Gastrocnemius medialis (tissue), 4 donors: Measurements from ENCODE around the gene RRM2. TPM values are rescaled to one million over a fixed set of nuclear protein-coding genes. Genes with fewer than 3 reads are reported as not detected.

Experiments used
- ATAC-seq, 2 donors: fragments of 150-250 bp; one replicate each; pipeline ENCODE4 v1.9.1; 2016
- DNase-seq, 2 donors: peaks; one replicate each; pipeline ENCODE4 v3.0.0-alpha.2; 2019
- H3K27ac ChIP-seq, 4 donors: fragments of 200-600 bp; sonication (generic); 1 replicate in 1 of 4; 2 replicates in 3 of 4; pipeline ENCODE4 v1.5.1; 2016 to 2018; ENCODE audit warnings: mild to moderate bottlenecking in 2 of 4, moderate library complexity in 1 of 4
- H3K27me3 ChIP-seq, 3 donors: fragments of 200-600 bp; sonication (generic) in 2 of 3; 1 replicate in 1 of 3; 2 replicates in 2 of 3; pipeline versions ENCODE4 v1.5.1 to v1.6.0; 2016 to 2019; ENCODE audit warnings: mild to moderate bottlenecking in 1 of 3, moderate library complexity in 1 of 3
- H3K36me3 ChIP-seq, 2 donors: fragments of 200-600 bp; sonication (generic) in 1 of 2; one replicate each; pipeline ENCODE4 v1.5.1; 2017 to 2018
- H3K4me1 ChIP-seq, 2 donors: fragments of 200-600 bp; sonication (generic) in 1 of 2; one replicate each; pipeline ENCODE4 v1.5.1; 2016 to 2017; ENCODE audit warnings: mild to moderate bottlenecking in 2 of 2
- H3K4me3 ChIP-seq, 4 donors: fragments of 200-600 bp; sonication (generic) in 3 of 4; 1 replicate in 1 of 4; 2 replicates in 3 of 4; pipeline ENCODE4 v1.5.1; 2016 to 2019; ENCODE audit warnings: mild to moderate bottlenecking in 2 of 4
- H3K9me3 ChIP-seq, 3 donors: fragments of 200-600 bp; sonication (generic) in 2 of 3; 1 replicate in 1 of 3; 2 replicates in 2 of 3; pipeline ENCODE4 v1.5.1; 2016 to 2019
- CTCF ChIP-seq, 5 experiments: fragments of 450-650 bp in 3 of 5; fragments of 200-600 bp in 2 of 5; sonication (generic) in 2 of 5; IDR thresholded peaks in 4 of 5; conservative IDR thresholded peaks in 1 of 5; 1 replicate in 4 of 5; 2 replicates in 1 of 5; pipeline ENCODE4 v1.5.1; 2016 to 2019; ENCODE audit warnings: antibody characterized with exemption in 5 of 5, mild to moderate bottlenecking in 3 of 5, moderate library complexity in 3 of 5
- POLR2A ChIP-seq, 2 donors: fragments of 450-650 bp; IDR thresholded peaks; one replicate each; pipeline ENCODE4 v1.6.1; 2017; ENCODE audit warnings: antibody characterized with exemption in 2 of 2, mild to moderate bottlenecking in 2 of 2, moderate library complexity in 2 of 2
- in situ Hi-C, 4 donors: fragments of 200-750 bp; cut with MboI; loops; one replicate each; pipeline versions ENCODE4 v1.15.0 to v1.8.0; 2017; ENCODE audit warnings: low sequenced_read_pairs in 4 of 4
- intact Hi-C: fragments of 100-400 bp; cut with DNase I; formaldehyde crosslinking; loops from one replicate; pipeline ENCODE4 v1.15.1; 2023; ENCODE audit warnings: low total_unique reads
- total RNA-seq, 4 donors: library from RNA; depleted of rRNA; stranded (reverse); fragments of >200 nt; gene quantifications; one replicate each; pipeline versions ENCODE4 v1.1.0 to v1.2.3, GENCODE V29; 2016

The RRM2 gene
- total RNA-seq, 4 donors from 2014 or later, result 2.0 TPM; not detected in 3

DNA sequence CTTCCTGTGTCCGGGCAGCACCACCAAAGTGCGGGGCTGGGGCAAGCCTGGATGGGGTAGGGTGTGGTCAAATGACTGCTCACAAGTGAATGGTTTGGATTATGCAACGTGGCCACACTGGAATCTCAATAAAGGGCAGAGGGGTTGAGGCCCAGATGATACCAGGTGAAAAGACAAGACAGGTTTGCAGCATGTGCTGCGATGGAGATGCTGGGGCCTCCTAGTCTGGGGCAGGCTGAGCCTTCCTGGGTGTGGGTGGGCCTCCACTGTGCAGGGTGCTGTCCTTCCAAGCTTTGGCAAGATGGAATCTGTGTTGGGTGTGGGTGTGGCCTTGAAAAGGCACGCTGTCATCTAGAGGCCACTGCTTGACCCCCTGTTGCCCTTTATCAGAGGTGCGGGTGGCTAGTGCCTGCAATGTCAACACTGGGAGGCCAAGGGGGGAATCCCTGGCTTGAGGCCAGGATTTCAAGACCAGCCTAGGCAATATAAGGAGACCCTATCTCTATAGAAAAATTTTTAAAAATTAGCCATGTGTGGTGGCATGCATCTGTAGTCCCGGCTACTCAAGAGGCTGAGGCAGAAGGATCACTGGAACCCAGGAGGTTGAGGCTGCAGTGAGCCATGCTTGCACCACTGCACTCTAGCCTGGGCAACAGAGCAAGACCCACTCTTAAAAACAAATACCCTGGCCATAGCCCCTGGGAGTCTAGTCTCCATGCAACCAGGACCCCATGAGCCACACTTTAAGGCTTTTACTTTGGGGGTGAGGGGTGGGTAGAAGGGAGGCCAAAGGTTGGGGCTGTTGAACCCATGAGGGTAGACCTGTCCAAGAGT, 13.8 kb downstream of the RRM2 start:
- H3K27ac ChIP-seq, result no peak overlapping the region
- H3K4me3 ChIP-seq, result no peak overlapping the region
- DNase-seq (no peak), ATAC-seq (no peak)
- in situ Hi-C loops (loop anchor here in 3 of 4 donors (10.0 to 25.0 kb wide), 2 partner anchors 278 to 526 kb away; no protein-coding TSS in a partner anchor), intact Hi-C loops (no loop called here)
- TF ChIP-seq CTCF (IDR thresholded peaks at IDR 0.05 in 4 of 5, conservative IDR thresholded peaks at IDR 0.05 in 1 of 5) (no peak), POLR2A (IDR thresholded peaks at IDR 0.05) (no peak)
- no peaks in the 10 kb centered on the region for H3K9me3 ChIP-seq
- no peaks in the 10 kb centered on the region for H3K36me3 ChIP-seq
- no peaks in the 10 kb centered on the region for H3K4me1 ChIP-seq
- no peaks in the 10 kb centered on the region for H3K27me3 ChIP-seq

- no peak for ATAC-seq
- intact Hi-C loops (no loop called here), in situ Hi-C loops (loop anchor here in 3 of 4 donors (10.0 to 25.0 kb wide), 2 partner anchors 278 to 525 kb away; no protein-coding TSS in a partner anchor)
- H3K9me3 ChIP-seq, result no peaks in the 10 kb centered on the region
- H3K4me1 ChIP-seq, result no peaks in the 10 kb centered on the region
- no peaks in the 10 kb centered on the region for H3K27me3 ChIP-seq
- H3K4me3 ChIP-seq, result no peak overlapping the region
- TF ChIP-seq CTCF (IDR thresholded peaks at IDR 0.05 in 4 of 5, conservative IDR thresholded peaks at IDR 0.05 in 1 of 5), result no peak
- TF ChIP-seq POLR2A (IDR thresholded peaks at IDR 0.05), result no peak
- no peak for DNase-seq
- no peaks in the 10 kb centered on the region for H3K36me3 ChIP-seq
- no peak overlapping the region for H3K27ac ChIP-seq
These were observed 14.7 kb downstream of the RRM2 start for GRCh38 chr2:10137053-10137843.

- Histone ChIP-seq H3K4me3 (no peak overlapping the region), H3K9me3 (no peaks in the 10 kb centered on the region), H3K27ac (no peak overlapping the region), H3K36me3 (no peaks in the 10 kb centered on the region), H3K4me1 (no peaks in the 10 kb centered on the region), H3K27me3 (no peaks in the 10 kb centered on the region)
- TF ChIP-seq CTCF (IDR thresholded peaks at IDR 0.05 in 4 of 5, conservative IDR thresholded peaks at IDR 0.05 in 1 of 5), result no peak
- intact Hi-C loops, result no loop called here
- in situ Hi-C loops, result loop anchor here in 3 of 4 donors (10.0 to 25.0 kb wide), 2 partner anchors 275 to 523 kb away; no protein-coding TSS in a partner anchor
- ATAC-seq, result no peak
- DNase-seq, result no peak
These were observed 17.0 kb downstream of the RRM2 start for GRCh38 chr2:10139536-10139935.

GRCh38 chr2:10140841-10141610, 18.5 kb downstream of the RRM2 start:
- H3K9me3 ChIP-seq, result no peaks in the 10 kb centered on the region
- TF ChIP-seq POLR2A (IDR thresholded peaks at IDR 0.05), result no peak
- no peak for TF ChIP-seq CTCF (IDR thresholded peaks at IDR 0.05 in 4 of 5, conservative IDR thresholded peaks at IDR 0.05 in 1 of 5)
- no peak for ATAC-seq
- H3K27me3 ChIP-seq, result no peaks in the 10 kb centered on the region
- no peaks in the 10 kb centered on the region for H3K36me3 ChIP-seq
- no peak overlapping the region for H3K4me3 ChIP-seq
- intact Hi-C loops, result loop anchor here (5.0 kb wide), 1 partner anchor 266 kb away; no protein-coding TSS in a partner anchor
- in situ Hi-C loops, result loop anchor here in 3 of 4 donors (25.0 kb wide), 1 partner anchor 521 kb away; no protein-coding TSS in a partner anchor
- peaks cover 0 to 7% of the 10 kb centered on the region in 2 donors for H3K4me1 ChIP-seq
- no peak overlapping the region for H3K27ac ChIP-seq
- no peak for DNase-seq
